Stomach (tissue), 4 donors: Measurements from ENCODE around the gene GABBR2.

Experiments used
- EP300 ChIP-seq: sonication (generic); formaldehyde crosslinking; IDR thresholded peaks from one replicate; pipeline ENCODE4 v1.6.1; 2017; ENCODE audit warnings: antibody characterized with exemption
- POLR2A ChIP-seq, 4 donors: fragments of 450-650 bp; IDR thresholded peaks; one replicate each; pipeline ENCODE4 v1.6.1; 2016; ENCODE audit warnings: antibody characterized with exemption in 4 of 4, control low read depth in 2 of 4, mild to moderate bottlenecking in 1 of 4, moderate library complexity in 1 of 4
- POLR2AphosphoS5 ChIP-seq, 3 donors: sonication (generic); formaldehyde crosslinking; IDR thresholded peaks; one replicate each; pipeline ENCODE4 v1.6.1; 2016; ENCODE audit warnings: antibody characterized with exemption in 3 of 3
- TF ChIP-seq, protein P1 (sequence below), 7 experiments: fragments of 450-650 bp in 4 of 7; fragments of 200-600 bp in 3 of 7; sonication (generic) in 3 of 7; IDR thresholded peaks; one replicate each; pipeline ENCODE4 v1.5.1; 2016 to 2019; ENCODE audit warnings: antibody characterized with exemption in 7 of 7, control low read depth in 2 of 7, mild to moderate bottlenecking in 1 of 7

GRCh38 chr9:98743329-98743728 is 34.6 kb upstream of the GABBR2 start:
- TF ChIP-seq EP300 (no peak), POLR2AphosphoS5 (IDR thresholded peaks at IDR 0.05) (no peak), POLR2A (IDR thresholded peaks at IDR 0.05) (no peak)
- TF ChIP-seq, protein P1, sequence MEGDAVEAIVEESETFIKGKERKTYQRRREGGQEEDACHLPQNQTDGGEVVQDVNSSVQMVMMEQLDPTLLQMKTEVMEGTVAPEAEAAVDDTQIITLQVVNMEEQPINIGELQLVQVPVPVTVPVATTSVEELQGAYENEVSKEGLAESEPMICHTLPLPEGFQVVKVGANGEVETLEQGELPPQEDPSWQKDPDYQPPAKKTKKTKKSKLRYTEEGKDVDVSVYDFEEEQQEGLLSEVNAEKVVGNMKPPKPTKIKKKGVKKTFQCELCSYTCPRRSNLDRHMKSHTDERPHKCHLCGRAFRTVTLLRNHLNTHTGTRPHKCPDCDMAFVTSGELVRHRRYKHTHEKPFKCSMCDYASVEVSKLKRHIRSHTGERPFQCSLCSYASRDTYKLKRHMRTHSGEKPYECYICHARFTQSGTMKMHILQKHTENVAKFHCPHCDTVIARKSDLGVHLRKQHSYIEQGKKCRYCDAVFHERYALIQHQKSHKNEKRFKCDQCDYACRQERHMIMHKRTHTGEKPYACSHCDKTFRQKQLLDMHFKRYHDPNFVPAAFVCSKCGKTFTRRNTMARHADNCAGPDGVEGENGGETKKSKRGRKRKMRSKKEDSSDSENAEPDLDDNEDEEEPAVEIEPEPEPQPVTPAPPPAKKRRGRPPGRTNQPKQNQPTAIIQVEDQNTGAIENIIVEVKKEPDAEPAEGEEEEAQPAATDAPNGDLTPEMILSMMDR (IDR thresholded peaks at IDR 0.05), result no peak
